GM23338 (cell line): ENCODE results near the gene ACSS3. TPM values are rescaled to one million over a fixed set of nuclear protein-coding genes. Genes with fewer than 3 reads are reported as not detected.

Experiments used
- ATAC-seq: fragments of 200-7000 bp; cut with Tn5 transposase; 3 replicates; pipeline ENCODE4 v1.9.1; 2020
- DNase-seq: peaks from one replicate; pipeline ENCODE4 v3.0.0-alpha.2; 2015; ENCODE audit warnings: low spot score
- H2AFZ ChIP-seq: fragments of 200-600 bp; sonication (generic); 2 replicates; pipeline ENCODE4 v1.8.0; 2016; ENCODE audit warnings: antibody characterized with exemption, mild to moderate bottlenecking, moderate library complexity
- H3F3A ChIP-seq: fragments of 200-600 bp; sonication (generic); replicated peaks from 2 replicates; pipeline ENCODE4 v1.8.0; 2017; ENCODE audit warnings: antibody characterized with exemption, mixed run types, low read depth
- H3K27ac ChIP-seq: fragments of 200-600 bp; sonication (generic); 2 replicates; pipeline ENCODE4 v1.6.1; 2016; ENCODE audit warnings: low read depth
- H3K27me3 ChIP-seq: fragments of 200-600 bp; sonication (generic); 2 replicates; pipeline ENCODE4 v1.8.0; 2016; ENCODE audit warnings: mild to moderate bottlenecking, mixed run types, moderate library complexity; ENCODE audit not compliant: insufficient read depth
- H3K36me3 ChIP-seq: fragments of 200-600 bp; sonication (generic); 2 replicates; pipeline ENCODE4 v1.8.0; 2016; ENCODE audit warnings: mild to moderate bottlenecking; ENCODE audit not compliant: insufficient read depth
- H3K4me1 ChIP-seq: fragments of 200-600 bp; sonication (generic); 2 replicates; pipeline ENCODE4 v1.8.0; 2016; ENCODE audit warnings: mild to moderate bottlenecking, moderate library complexity; ENCODE audit not compliant: insufficient read depth
- H3K4me2 ChIP-seq: fragments of 200-600 bp; sonication (generic); 2 replicates; pipeline ENCODE4 v1.7.1; 2017; ENCODE audit warnings: mixed run types
- H3K4me3 ChIP-seq: fragments of 200-600 bp; sonication (generic); 2 replicates; pipeline ENCODE4 v1.6.1; 2016; ENCODE audit warnings: mixed run types
- H3K79me2 ChIP-seq: fragments of 200-600 bp; sonication (generic); replicated peaks from 2 replicates; pipeline ENCODE4 v1.8.0; 2017; ENCODE audit warnings: mild to moderate bottlenecking; ENCODE audit not compliant: insufficient read depth
- H3K9me2 ChIP-seq: fragments of 200-600 bp; sonication (generic); 2 replicates; pipeline ENCODE4 v1.8.0; 2017; ENCODE audit not compliant: insufficient read depth
- H4K20me1 ChIP-seq: fragments of 200-600 bp; sonication (generic); replicated peaks from 2 replicates; pipeline ENCODE4 v1.8.0; 2017; ENCODE audit warnings: mild to moderate bottlenecking; ENCODE audit not compliant: insufficient read depth
- H3K27ac Mint-ChIP-seq: 2 replicates; pipeline ENCODE4 v1.8.0; 2020; ENCODE audit warnings: inconsistent platforms, mild to moderate bottlenecking, moderate library complexity, mixed read lengths
- H3K27me3 Mint-ChIP-seq: 3 replicates; pipeline ENCODE4 v1.8.0; 2022; ENCODE audit warnings: low read depth, mild to moderate bottlenecking, moderate library complexity, mixed read lengths, inconsistent platforms; ENCODE audit not compliant: insufficient read depth, poor library complexity
- H3K36me3 Mint-ChIP-seq: 3 replicates; pipeline ENCODE4 v1.8.0; 2021; ENCODE audit warnings: low read depth, mild to moderate bottlenecking, inconsistent platforms, moderate library complexity, mixed read lengths
- H3K4me1 Mint-ChIP-seq: 3 replicates; pipeline ENCODE4 v1.8.0; 2020; ENCODE audit warnings: mild to moderate bottlenecking, inconsistent platforms, mixed read lengths
- H3K4me3 Mint-ChIP-seq: 3 replicates; pipeline ENCODE4 v1.8.0; 2021; ENCODE audit warnings: moderate library complexity, mild to moderate bottlenecking, inconsistent platforms, mixed read lengths
- H3K9me3 Mint-ChIP-seq: 3 replicates; pipeline ENCODE4 v1.8.0; 2020; ENCODE audit warnings: moderate library complexity, mild to moderate bottlenecking, inconsistent platforms, mixed read lengths
- CREB1 ChIP-seq: fragments of 250-450 bp; sonication (Bioruptor Pico); IDR thresholded peaks from 2 replicates; pipeline ENCODE4 v1.5.0; 2020; ENCODE audit warnings: low read depth, mild to moderate bottlenecking, moderate library complexity
- EZH2phosphoT487 ChIP-seq: fragments of 200-600 bp; sonication (generic); IDR thresholded peaks from one replicate; pipeline ENCODE4 v1.8.1; 2018; ENCODE audit warnings: antibody characterized with exemption; ENCODE audit not compliant: unreplicated experiment
- NANOG ChIP-seq: IDR thresholded peaks from 2 replicates; pipeline ENCODE4 v1.6.1; 2016; ENCODE audit warnings: antibody characterized with exemption, borderline replicate concordance
- REST ChIP-seq: IDR thresholded peaks from one replicate; pipeline ENCODE4 v1.6.1; 2018; ENCODE audit warnings: antibody characterized with exemption; ENCODE audit not compliant: unreplicated experiment
- STAT1 ChIP-seq: IDR thresholded peaks from one replicate; pipeline ENCODE4 v1.6.1; 2016; ENCODE audit warnings: antibody characterized with exemption; ENCODE audit not compliant: unreplicated experiment
- ZNF114 ChIP-seq: fragments of 250-450 bp; sonication (Bioruptor Pico); IDR thresholded peaks from 2 replicates; pipeline ENCODE4 v1.5.0; 2020; ENCODE audit warnings: mild to moderate bottlenecking, moderate library complexity
- ZNF331 ChIP-seq: fragments of 250-450 bp; sonication (Bioruptor Pico); IDR thresholded peaks from 2 replicates; pipeline ENCODE4 v1.5.0; 2020; ENCODE audit warnings: low read depth, mild to moderate bottlenecking, moderate library complexity
- ZNF462 ChIP-seq: fragments of 250-450 bp; sonication (Bioruptor Pico); IDR thresholded peaks from 2 replicates; pipeline ENCODE4 v1.5.0; 2020; ENCODE audit warnings: mild to moderate bottlenecking, moderate library complexity
- polyA plus RNA-seq: library from polyadenylated mRNA; unstranded; fragments of >200 nt; fragmentation: Nextera tagmentation; extraction: Ambion mirVana; gene quantifications from 2 replicates; pipeline ENCODE4 v1.2.1, GENCODE V29; 2016
- total RNA-seq: library from RNA; depleted of rRNA; stranded (reverse); fragments of >200 nt; shearing (Covaris generic); gene quantifications from 2 replicates; pipeline ENCODE4 v1.2.3, GENCODE V29; 2014

ACSS3 gene
- total and polyA plus RNA-seq, 2 experiments from 2014 or later, result 7.4 to 28.9 TPM

- TF ChIP-seq ZNF114 (CRISPR knock-in tag), result no peak
Measured at GRCh38 chr12:81078469-81079196, 754 bp downstream of the ACSS3 start (continued).

GRCh38 chr12:81079280-81080076 is 1.6 kb downstream of the ACSS3 start:
- ATAC-seq (no peak), DNase-seq (no peak)
- TF ChIP-seq NANOG (no peak), STAT1 (no peak), ZNF462 (CRISPR knock-in tag) (no peak), CREB1 (CRISPR knock-in tag) (no peak), ZNF331 (no peak), EZH2phosphoT487 (no peak), REST (no peak)
- Mint-ChIP-seq H3K9me3 (no peaks in the 10 kb centered on the region), H3K27ac (no peak overlapping the region), H3K4me1 (peaks cover 68% of the 10 kb centered on the region), H3K4me3 (peak overlapping the region; percentile 86), H3K27me3 (peaks cover under 1% of the 10 kb centered on the region), H3K36me3 (no peaks in the 10 kb centered on the region)
- H3K27me3 ChIP-seq, result no peaks in the 10 kb centered on the region
- H3K4me3 ChIP-seq, result peak overlapping the region; percentile 91
- H3K36me3 ChIP-seq, result no peaks in the 10 kb centered on the region
- H3K27ac ChIP-seq, result no peak overlapping the region
- H3K9me2 ChIP-seq, result no peaks in the 10 kb centered on the region
- no peaks in the 10 kb centered on the region for H3F3A ChIP-seq
- H3K79me2 ChIP-seq, result peaks cover 43% of the 10 kb centered on the region
- H2AFZ ChIP-seq, result no peak overlapping the region
- no peaks in the 10 kb centered on the region for H4K20me1 ChIP-seq
- peak overlapping the region; percentile 95 for H3K4me2 ChIP-seq
- H3K4me1 ChIP-seq, result peaks cover 43% of the 10 kb centered on the region
